HL-60 (cell line): Measurements from ENCODE around the gene SPI1.

Source experiments
- DNase-seq, 2 experiments: peaks; one replicate each; pipeline ENCODE4 v3.0.0-alpha.2; 2010 to 2020; ENCODE audit warnings: low read depth in 1 of 2, low spot score in 1 of 2
- H3K27ac ChIP-seq: fragments of 250-450 bp; sonication (Bioruptor Pico); replicated peaks from 2 replicates; pipeline ENCODE4 v1.5.1; 2020; ENCODE audit warnings: mild to moderate bottlenecking, moderate library complexity
- H3K27me3 ChIP-seq: fragments of 250-450 bp; sonication (Bioruptor Pico); 2 replicates; pipeline ENCODE4 v1.5.1; 2021; ENCODE audit warnings: mild to moderate bottlenecking, moderate library complexity; ENCODE audit not compliant: insufficient read depth, poor library complexity, severe bottlenecking
- H3K4me3 ChIP-seq: replicated peaks from 2 replicates; pipeline ENCODE4 v1.5.1; 2011; ENCODE audit warnings: mild to moderate bottlenecking, control low read depth, low read length; ENCODE audit not compliant: insufficient read depth
- CTCF ChIP-seq: IDR thresholded peaks from one replicate; pipeline ENCODE4 v1.5.1; 2011; ENCODE audit warnings: low read length, control low read depth, inconsistent platforms; ENCODE audit not compliant: insufficient read depth
- GABPA ChIP-seq: IDR thresholded peaks from 2 replicates; pipeline ENCODE4 v1.6.1; 2012; ENCODE audit warnings: low read depth
- POLR2AphosphoS5 ChIP-seq: IDR thresholded peaks from 2 replicates; pipeline ENCODE4 v1.6.1; 2012; ENCODE audit warnings: low read depth
- REST ChIP-seq: IDR thresholded peaks from 2 replicates; pipeline ENCODE4 v1.6.1; 2012; ENCODE audit warnings: low read depth; ENCODE audit not compliant: insufficient replicate concordance
- SPI1 ChIP-seq: IDR thresholded peaks from 2 replicates; pipeline ENCODE4 v1.6.1; 2012; ENCODE audit warnings: low read depth, mild to moderate bottlenecking, borderline replicate concordance

SPI1 gene

GRCh38 chr11:47329431-47329986, 48.8 kb downstream of the SPI1 start:
- no peak overlapping the region for H3K27ac ChIP-seq
- H3K4me3 ChIP-seq, result no peak overlapping the region
- TF ChIP-seq REST, result no peak
- TF ChIP-seq CTCF, result no peak
- no peak for TF ChIP-seq GABPA
- no peak for TF ChIP-seq POLR2AphosphoS5
- no peak for TF ChIP-seq SPI1
- no peaks in the 10 kb centered on the region for H3K27me3 ChIP-seq
- DNase-seq, result no peak

DNA sequence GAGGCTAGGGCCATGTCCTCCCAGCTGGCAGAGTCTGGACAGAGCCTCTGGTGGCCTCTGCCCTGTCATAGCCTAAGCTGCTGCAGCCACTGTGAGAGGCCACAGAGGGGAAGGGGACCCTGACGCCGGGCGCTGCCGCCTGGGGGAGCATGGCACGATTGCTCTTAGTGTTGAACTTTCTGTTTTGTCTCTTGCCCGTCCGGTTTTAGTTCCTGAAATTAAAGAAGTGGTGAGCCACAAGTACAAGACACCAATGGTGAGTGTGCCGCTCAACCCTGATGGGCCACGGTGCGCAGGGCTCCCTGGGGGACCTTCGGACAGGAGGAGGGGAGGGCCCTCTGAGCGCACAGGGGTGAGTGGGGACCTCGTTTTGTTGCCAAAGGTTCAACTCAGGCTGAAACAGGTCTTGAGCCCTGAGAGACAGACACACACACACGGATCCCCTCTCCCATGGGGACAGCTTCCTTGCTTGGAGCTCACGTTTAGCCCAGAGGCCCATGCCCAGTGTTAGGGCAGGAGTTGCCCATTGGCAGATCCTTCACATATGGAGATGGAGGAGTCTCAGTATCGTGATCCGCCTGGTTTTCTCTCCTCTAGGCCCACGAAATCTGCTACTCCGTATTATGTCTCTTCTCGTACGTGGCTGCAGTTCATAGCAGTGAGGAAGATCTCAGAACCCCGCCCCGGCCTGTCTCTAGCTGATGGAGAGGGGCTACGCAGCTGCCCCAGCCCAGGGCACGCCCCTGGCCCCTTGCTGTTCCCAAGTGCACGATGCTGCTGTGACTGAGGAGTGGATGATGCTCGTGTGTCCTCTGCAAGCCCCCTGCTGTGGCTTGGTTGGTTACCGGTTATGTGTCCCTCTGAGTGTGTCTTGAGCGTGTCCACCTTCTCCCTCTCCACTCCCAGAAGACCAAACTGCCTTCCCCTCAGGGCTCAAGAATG, 49.6 kb downstream of the SPI1 start:
- no peak overlapping the region for H3K27ac ChIP-seq

More for the DNA sequence above, 49.6 kb downstream of the SPI1 start:
- no peak for DNase-seq
- no peaks in the 10 kb centered on the region for H3K27me3 ChIP-seq
- no peak for TF ChIP-seq CTCF
- TF ChIP-seq GABPA, result no peak
- TF ChIP-seq REST, result no peak
- TF ChIP-seq POLR2AphosphoS5, result no peak
- no peak for TF ChIP-seq SPI1
- no peak overlapping the region for H3K4me3 ChIP-seq
